ENCODE results near the gene FOXE3.
"Not testable (repeated sequence)": the region's sequence is repeated elsewhere in the genome, so short reads cannot be mapped to it uniquely, and the experiment has no call there.

DNA sequence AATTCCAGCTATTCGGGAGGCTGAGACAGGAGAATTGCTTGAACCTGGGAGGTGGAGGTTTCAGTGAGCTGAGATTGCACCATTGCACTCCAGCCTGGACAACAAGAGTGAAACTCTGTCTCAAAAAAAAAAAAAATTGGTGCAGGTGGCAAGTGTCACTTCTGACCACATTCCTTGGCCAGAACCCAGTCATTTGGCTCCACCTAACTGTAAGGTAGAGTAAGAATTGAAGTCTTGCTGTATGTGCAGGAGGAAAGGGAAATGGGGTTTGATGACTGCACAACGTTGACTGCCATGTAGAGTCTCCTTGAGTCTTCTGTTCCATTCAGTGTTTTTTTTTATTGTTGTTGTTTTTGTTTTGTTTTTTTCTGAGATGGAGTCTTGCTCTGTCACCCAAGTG, 37.8 kb downstream of the FOXE3 start:
- TF ChIP-seq, protein P1, sequence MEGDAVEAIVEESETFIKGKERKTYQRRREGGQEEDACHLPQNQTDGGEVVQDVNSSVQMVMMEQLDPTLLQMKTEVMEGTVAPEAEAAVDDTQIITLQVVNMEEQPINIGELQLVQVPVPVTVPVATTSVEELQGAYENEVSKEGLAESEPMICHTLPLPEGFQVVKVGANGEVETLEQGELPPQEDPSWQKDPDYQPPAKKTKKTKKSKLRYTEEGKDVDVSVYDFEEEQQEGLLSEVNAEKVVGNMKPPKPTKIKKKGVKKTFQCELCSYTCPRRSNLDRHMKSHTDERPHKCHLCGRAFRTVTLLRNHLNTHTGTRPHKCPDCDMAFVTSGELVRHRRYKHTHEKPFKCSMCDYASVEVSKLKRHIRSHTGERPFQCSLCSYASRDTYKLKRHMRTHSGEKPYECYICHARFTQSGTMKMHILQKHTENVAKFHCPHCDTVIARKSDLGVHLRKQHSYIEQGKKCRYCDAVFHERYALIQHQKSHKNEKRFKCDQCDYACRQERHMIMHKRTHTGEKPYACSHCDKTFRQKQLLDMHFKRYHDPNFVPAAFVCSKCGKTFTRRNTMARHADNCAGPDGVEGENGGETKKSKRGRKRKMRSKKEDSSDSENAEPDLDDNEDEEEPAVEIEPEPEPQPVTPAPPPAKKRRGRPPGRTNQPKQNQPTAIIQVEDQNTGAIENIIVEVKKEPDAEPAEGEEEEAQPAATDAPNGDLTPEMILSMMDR (IDR thresholded peaks at IDR 0.05; ENCODE audit: low read depth, low read length, missing input control) = not testable (repeated sequence)
- TF ChIP-seq EGR1 (IDR thresholded peaks at IDR 0.05; ENCODE audit: low read depth in 2 of 2); HNF4A (conservative IDR thresholded peaks at IDR 0.05); JUND (IDR thresholded peaks at IDR 0.05); RAD21 (IDR thresholded peaks at IDR 0.05); TAF1 (conservative IDR thresholded peaks at IDR 0.05); YY1 (IDR thresholded peaks at IDR 0.05); GABPA (IDR thresholded peaks at IDR 0.05 in 1 of 2, conservative IDR thresholded peaks at IDR 0.05 in 1 of 2): not testable (repeated sequence)
- TF ChIP-seq, protein P2, sequence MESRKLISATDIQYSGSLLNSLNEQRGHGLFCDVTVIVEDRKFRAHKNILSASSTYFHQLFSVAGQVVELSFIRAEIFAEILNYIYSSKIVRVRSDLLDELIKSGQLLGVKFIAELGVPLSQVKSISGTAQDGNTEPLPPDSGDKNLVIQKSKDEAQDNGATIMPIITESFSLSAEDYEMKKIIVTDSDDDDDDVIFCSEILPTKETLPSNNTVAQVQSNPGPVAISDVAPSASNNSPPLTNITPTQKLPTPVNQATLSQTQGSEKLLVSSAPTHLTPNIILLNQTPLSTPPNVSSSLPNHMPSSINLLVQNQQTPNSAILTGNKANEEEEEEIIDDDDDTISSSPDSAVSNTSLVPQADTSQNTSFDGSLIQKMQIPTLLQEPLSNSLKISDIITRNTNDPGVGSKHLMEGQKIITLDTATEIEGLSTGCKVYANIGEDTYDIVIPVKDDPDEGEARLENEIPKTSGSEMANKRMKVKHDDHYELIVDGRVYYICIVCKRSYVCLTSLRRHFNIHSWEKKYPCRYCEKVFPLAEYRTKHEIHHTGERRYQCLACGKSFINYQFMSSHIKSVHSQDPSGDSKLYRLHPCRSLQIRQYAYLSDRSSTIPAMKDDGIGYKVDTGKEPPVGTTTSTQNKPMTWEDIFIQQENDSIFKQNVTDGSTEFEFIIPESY (IDR thresholded peaks at IDR 0.05) = not testable (repeated sequence)
- TF ChIP-seq, protein P3, sequence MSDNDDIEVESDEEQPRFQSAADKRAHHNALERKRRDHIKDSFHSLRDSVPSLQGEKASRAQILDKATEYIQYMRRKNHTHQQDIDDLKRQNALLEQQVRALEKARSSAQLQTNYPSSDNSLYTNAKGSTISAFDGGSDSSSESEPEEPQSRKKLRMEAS (IDR thresholded peaks at IDR 0.05) = not testable (repeated sequence)
- TF ChIP-seq, protein P4, sequence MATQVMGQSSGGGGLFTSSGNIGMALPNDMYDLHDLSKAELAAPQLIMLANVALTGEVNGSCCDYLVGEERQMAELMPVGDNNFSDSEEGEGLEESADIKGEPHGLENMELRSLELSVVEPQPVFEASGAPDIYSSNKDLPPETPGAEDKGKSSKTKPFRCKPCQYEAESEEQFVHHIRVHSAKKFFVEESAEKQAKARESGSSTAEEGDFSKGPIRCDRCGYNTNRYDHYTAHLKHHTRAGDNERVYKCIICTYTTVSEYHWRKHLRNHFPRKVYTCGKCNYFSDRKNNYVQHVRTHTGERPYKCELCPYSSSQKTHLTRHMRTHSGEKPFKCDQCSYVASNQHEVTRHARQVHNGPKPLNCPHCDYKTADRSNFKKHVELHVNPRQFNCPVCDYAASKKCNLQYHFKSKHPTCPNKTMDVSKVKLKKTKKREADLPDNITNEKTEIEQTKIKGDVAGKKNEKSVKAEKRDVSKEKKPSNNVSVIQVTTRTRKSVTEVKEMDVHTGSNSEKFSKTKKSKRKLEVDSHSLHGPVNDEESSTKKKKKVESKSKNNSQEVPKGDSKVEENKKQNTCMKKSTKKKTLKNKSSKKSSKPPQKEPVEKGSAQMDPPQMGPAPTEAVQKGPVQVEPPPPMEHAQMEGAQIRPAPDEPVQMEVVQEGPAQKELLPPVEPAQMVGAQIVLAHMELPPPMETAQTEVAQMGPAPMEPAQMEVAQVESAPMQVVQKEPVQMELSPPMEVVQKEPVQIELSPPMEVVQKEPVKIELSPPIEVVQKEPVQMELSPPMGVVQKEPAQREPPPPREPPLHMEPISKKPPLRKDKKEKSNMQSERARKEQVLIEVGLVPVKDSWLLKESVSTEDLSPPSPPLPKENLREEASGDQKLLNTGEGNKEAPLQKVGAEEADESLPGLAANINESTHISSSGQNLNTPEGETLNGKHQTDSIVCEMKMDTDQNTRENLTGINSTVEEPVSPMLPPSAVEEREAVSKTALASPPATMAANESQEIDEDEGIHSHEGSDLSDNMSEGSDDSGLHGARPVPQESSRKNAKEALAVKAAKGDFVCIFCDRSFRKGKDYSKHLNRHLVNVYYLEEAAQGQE (IDR thresholded peaks at IDR 0.05) = not testable (repeated sequence)
